Measurements from ENCODE around the gene IL3.

The IL3 gene

DNA sequence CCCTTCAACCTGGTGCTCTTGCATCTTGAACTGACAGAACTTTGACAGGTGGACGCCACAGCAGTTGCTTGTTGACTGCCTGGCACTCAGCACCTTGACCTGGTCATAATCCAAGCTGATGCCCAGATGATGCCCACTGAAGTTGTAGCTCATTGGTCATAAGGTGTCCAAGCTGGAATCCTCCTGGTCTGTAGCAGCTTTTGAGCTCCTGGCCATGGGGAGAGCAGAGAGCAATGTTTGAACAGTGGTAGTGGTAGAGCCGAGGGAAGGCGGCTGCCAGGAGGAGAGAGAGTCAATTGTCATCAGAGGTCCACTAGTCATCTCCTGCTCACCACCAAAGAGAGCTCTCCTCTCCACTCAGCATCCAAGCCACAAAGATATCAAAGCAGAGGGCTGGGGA lies 36.4 kb downstream of the IL3 start:
- H3K4me1 ChIP-seq (ENCODE audit: control insufficient read depth, low read length): peaks cover 16% of the 10 kb centered on the region
- no peak for TF ChIP-seq EZH2phosphoT487 (IDR thresholded peaks at IDR 0.05; ENCODE audit: borderline replicate concordance, low read length)
- TF ChIP-seq, protein P1, sequence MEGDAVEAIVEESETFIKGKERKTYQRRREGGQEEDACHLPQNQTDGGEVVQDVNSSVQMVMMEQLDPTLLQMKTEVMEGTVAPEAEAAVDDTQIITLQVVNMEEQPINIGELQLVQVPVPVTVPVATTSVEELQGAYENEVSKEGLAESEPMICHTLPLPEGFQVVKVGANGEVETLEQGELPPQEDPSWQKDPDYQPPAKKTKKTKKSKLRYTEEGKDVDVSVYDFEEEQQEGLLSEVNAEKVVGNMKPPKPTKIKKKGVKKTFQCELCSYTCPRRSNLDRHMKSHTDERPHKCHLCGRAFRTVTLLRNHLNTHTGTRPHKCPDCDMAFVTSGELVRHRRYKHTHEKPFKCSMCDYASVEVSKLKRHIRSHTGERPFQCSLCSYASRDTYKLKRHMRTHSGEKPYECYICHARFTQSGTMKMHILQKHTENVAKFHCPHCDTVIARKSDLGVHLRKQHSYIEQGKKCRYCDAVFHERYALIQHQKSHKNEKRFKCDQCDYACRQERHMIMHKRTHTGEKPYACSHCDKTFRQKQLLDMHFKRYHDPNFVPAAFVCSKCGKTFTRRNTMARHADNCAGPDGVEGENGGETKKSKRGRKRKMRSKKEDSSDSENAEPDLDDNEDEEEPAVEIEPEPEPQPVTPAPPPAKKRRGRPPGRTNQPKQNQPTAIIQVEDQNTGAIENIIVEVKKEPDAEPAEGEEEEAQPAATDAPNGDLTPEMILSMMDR (IDR thresholded peaks at IDR 0.05; ENCODE audit: low read depth, low read length, poor library complexity, severe bottlenecking): no peak

DNA sequence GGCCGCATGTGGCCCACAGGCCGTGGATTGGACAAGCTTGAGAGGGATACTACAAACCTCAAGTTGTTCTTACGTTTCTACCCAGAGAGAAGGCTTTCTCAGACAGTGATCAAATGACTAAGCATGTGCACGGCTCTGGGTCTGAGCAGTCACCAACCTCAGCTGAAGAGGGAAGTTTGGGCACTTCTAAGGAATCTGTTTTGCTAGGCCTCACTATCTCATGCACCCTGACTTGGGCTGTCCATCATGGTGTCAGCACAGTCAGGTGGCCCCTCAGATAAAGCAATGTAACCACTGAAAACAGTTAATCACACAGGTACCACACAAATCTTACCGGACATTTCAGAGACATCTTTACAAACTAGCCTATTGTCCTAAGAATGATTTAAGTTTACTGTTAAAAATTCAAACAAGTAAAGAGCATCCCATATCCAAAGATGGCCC lies 37.7 kb downstream of the IL3 start:
- Histone ChIP-seq H3K4me3 (ENCODE audit: low read length) (no peak overlapping the region), H3K4me1 (ENCODE audit: control insufficient read depth, low read length) (peaks cover 22% of the 10 kb centered on the region), H3K9me3 (ENCODE audit: control insufficient read depth, insufficient read depth, low read length) (no peaks in the 10 kb centered on the region), H4K20me1 (ENCODE audit: control insufficient read depth, insufficient read depth, low read depth, low read length) (no peaks in the 10 kb centered on the region), H3K79me2 (ENCODE audit: control insufficient read depth, low read length) (no peaks in the 10 kb centered on the region), H3K27me3 (ENCODE audit: control insufficient read depth, low read length) (peaks cover 11% of the 10 kb centered on the region; the same call in 1 of the 2 replicates), H3F3A (ENCODE audit: control insufficient read depth, insufficient read depth) (no peaks in the 10 kb centered on the region), H3K27ac (ENCODE audit: low read depth, low read length) (no peak overlapping the region), H3K9me2 (replicated peaks; ENCODE audit: control insufficient read depth, low read length) (no peaks in the 10 kb centered on the region), H3K4me2 (ENCODE audit: low read length) (no peak overlapping the region), H3K36me3 (ENCODE audit: control insufficient read depth, low read length) (no peaks in the 10 kb centered on the region)
- TF ChIP-seq EZH2phosphoT487 (IDR thresholded peaks at IDR 0.05; ENCODE audit: borderline replicate concordance, low read length): no peak
- TF ChIP-seq, protein P1 (IDR thresholded peaks at IDR 0.05; ENCODE audit: low read depth, low read length, poor library complexity, severe bottlenecking): no peak

More for the DNA sequence above, 36.4 kb downstream of the IL3 start:
- Histone ChIP-seq H4K20me1 (ENCODE audit: control insufficient read depth, insufficient read depth, low read depth, low read length) (no peaks in the 10 kb centered on the region), H3K36me3 (ENCODE audit: control insufficient read depth, low read length) (no peaks in the 10 kb centered on the region), H3F3A (ENCODE audit: control insufficient read depth, insufficient read depth) (no peaks in the 10 kb centered on the region), H3K27ac (ENCODE audit: low read depth, low read length) (no peak overlapping the region), H3K79me2 (ENCODE audit: control insufficient read depth, low read length) (no peaks in the 10 kb centered on the region), H3K4me2 (ENCODE audit: low read length) (no peak overlapping the region), H3K4me3 (ENCODE audit: low read length) (no peak overlapping the region), H3K27me3 (ENCODE audit: control insufficient read depth, low read length) (peaks cover 11% of the 10 kb centered on the region; the same call in 1 of the 2 replicates), H3K9me2 (replicated peaks; ENCODE audit: control insufficient read depth, low read length) (no peaks in the 10 kb centered on the region), H3K9me3 (ENCODE audit: control insufficient read depth, insufficient read depth, low read length) (no peaks in the 10 kb centered on the region)

DNA sequence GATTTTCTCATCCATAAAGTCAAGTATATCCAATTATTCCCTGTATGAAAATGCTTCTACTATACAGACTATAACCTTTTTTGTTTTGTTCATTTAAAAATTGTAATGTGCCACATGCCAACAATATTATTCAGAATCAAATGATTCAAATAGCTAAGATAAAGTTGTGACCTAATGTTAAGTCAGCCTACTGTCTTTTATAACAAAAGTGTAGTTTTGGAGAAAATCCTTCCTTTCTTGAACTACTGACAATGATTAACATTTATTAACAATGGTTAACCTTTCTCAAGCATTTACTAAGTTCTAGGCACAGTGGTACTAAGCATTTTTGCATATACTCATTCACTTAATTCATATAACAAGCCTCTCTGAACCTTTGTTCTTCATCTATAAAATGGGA lies 38.2 kb downstream of the IL3 start:
- no peaks in the 10 kb centered on the region for H3K79me2 ChIP-seq (ENCODE audit: control insufficient read depth, low read length)
- H3K9me3 ChIP-seq (ENCODE audit: control insufficient read depth, insufficient read depth, low read length): no peaks in the 10 kb centered on the region

More for the DNA sequence above, 38.2 kb downstream of the IL3 start:
- H3K4me2 ChIP-seq (ENCODE audit: low read length): no peak overlapping the region
- no peaks in the 10 kb centered on the region for H3F3A ChIP-seq (ENCODE audit: control insufficient read depth, insufficient read depth)
- H3K27ac ChIP-seq (ENCODE audit: low read depth, low read length): no peak overlapping the region
- no peak for TF ChIP-seq EZH2phosphoT487 (IDR thresholded peaks at IDR 0.05; ENCODE audit: borderline replicate concordance, low read length)
- TF ChIP-seq, protein P1 (IDR thresholded peaks at IDR 0.05; ENCODE audit: low read depth, low read length, poor library complexity, severe bottlenecking): no peak
- H4K20me1 ChIP-seq (ENCODE audit: control insufficient read depth, insufficient read depth, low read depth, low read length): no peaks in the 10 kb centered on the region
- H3K36me3 ChIP-seq (ENCODE audit: control insufficient read depth, low read length): no peaks in the 10 kb centered on the region
- H3K9me2 ChIP-seq (replicated peaks; ENCODE audit: control insufficient read depth, low read length): no peaks in the 10 kb centered on the region
- H3K4me1 ChIP-seq (ENCODE audit: control insufficient read depth, low read length): peaks cover 26% of the 10 kb centered on the region
- H3K27me3 ChIP-seq (ENCODE audit: control insufficient read depth, low read length): peaks cover 11% of the 10 kb centered on the region; the same call in 1 of the 2 replicates
- no peak overlapping the region for H3K4me3 ChIP-seq (ENCODE audit: low read length)
